ENCODE results near the gene PYY.
"Not testable (repeated sequence)": the region's sequence is repeated elsewhere in the genome, so short reads cannot be mapped to it uniquely, and the experiment has no call there.

Gene PYY

DNA sequence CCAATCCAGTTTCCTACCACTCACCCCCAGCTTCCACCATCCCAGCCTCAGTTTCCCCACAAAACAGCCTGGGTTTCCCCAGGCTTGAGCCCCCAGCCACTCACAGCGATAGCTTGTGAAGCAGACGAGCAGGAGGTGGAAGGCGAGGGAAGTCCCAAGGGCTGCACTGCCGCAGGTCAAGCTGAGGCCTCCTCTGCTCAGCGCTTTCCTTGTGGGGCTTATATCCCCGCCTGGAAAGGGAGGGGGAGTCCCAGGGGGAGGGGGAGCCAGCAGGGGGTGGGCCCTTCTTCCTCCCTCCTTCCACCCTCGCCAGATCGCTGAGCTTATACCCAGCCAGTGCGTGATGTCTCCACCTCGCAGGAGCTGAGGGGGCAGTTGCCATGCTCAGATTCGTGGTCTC is at the start of gene PYY:
Gene PYY (minus strand): TSS at position 195 of the 400 bp plus-strand sequence. CDS start 457 bp downstream, outside the sequence.
- in situ Hi-C loops (cut with MboI; ENCODE audit: low sequenced_read_pairs) = no loop called here

- in situ Hi-C loops (cut with MboI; ENCODE audit: low sequenced_read_pairs) = no loop called here
These were observed 48.6 kb upstream of the PYY start for GRCh38 chr17:44002141-44002848.

DNA sequence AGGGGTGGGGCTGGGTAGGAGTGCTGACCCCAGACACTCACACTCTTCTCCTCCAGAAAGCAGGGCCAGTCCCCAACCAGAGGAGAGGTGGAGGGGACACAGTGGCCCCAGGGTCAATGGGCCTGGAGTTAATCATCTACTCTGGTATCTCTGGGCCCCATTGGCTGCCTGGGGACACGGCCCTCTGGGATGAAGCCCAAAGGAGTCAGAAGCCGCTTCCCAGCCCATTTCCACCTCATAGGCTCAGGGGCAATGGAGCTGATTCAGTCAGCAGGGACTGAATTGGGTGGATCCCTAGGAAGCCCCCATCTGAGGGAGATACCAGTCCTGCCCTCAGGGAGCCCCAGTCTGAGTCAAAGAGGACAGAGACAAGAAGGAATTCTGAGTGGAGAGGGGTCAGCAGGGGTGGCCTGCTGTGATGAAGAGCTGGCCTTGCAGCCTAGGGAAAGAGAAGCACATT is 47.8 kb upstream of the PYY start:
- in situ Hi-C loops (cut with MboI; ENCODE audit: low sequenced_read_pairs) = no loop called here

- in situ Hi-C loops (cut with MboI; ENCODE audit: low sequenced_read_pairs) = no loop called here
These were observed 47.2 kb upstream of the PYY start for GRCh38 chr17:44000871-44001460.

- in situ Hi-C loops (cut with MboI; ENCODE audit: low sequenced_read_pairs) = no loop called here
These were observed 46.6 kb upstream of the PYY start for GRCh38 chr17:44000141-44000860.

GRCh38 chr17:43999024-43999423 is 45.3 kb upstream of the PYY start:
- in situ Hi-C loops (cut with MboI; ENCODE audit: low sequenced_read_pairs) = no loop called here

DNA sequence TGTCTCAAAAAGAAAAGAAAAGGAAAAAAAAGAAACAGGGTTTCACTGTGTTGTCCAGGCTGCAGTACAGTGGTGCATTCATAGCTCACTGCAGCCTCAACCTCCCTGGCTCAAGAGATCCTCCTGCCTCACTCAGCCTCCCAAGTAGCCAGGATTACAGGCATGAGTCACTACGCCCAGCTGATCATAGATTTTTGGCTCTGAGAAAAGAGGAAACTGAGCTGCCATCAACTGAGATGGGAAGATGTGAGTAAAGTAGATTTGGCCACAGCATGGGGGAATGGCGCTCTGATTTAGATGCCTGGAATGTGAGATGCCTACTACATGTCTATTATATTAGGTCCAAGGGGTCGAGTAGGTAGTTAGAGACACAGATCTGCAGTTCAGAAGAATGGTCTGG is 44.8 kb upstream of the PYY start:
- in situ Hi-C loops (cut with MboI; ENCODE audit: low sequenced_read_pairs) = no loop called here

- in situ Hi-C loops (cut with MboI; ENCODE audit: low sequenced_read_pairs) = not testable (repeated sequence)
These were observed 43.4 kb upstream of the PYY start for GRCh38 chr17:43997180-43997579.

DNA sequence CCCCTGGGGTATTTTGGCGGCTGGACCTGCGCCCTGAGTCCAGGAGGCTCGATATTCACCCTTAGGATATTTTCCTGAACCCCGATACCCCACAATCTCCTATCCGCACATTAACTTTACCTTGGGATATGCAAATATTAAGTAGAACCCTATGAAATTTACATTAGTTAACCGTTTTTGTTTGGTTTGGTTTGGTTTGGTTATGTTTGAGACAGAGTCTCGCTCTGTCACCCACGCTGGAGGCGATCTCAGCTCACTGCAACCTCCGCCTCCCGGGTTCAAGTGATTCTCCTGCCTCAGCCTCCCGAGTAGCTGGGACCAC is 41.4 kb upstream of the PYY start:
- in situ Hi-C loops (cut with MboI; ENCODE audit: low sequenced_read_pairs) = no loop called here

- in situ Hi-C loops (cut with MboI; ENCODE audit: low sequenced_read_pairs) = no loop called here
These were observed 40.8 kb upstream of the PYY start for GRCh38 chr17:43994272-43995149.

GRCh38 chr17:43992641-43993040 is 38.9 kb upstream of the PYY start:
- in situ Hi-C loops (cut with MboI; ENCODE audit: low sequenced_read_pairs) = no loop called here

DNA sequence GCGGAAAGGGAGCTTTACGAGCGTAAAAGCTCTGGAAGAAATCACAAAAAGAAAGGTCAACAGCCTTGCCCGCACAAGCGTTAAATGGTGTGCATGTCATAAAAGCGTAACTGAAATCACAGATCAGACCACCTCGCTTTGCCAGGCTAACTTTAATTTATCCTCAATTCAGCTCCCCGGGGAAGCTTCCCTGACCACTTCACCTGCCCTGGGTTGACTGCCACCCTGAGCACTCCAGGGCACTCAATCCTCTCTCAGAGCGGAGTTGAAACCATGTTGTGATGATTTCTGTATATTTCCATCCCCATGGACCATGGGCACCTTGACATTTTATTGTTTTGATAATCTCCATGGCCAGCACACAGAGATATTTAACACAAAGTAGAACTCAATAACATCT is 34.6 kb upstream of the PYY start:
- in situ Hi-C loops (cut with MboI; ENCODE audit: low sequenced_read_pairs) = no loop called here

GRCh38 chr17:43987131-43988021 is 33.6 kb upstream of the PYY start:
- in situ Hi-C loops (cut with MboI; ENCODE audit: low sequenced_read_pairs) = no loop called here

GRCh38 chr17:43986225-43986981 is 32.7 kb upstream of the PYY start:
- in situ Hi-C loops (cut with MboI; ENCODE audit: low sequenced_read_pairs) = no loop called here

DNA sequence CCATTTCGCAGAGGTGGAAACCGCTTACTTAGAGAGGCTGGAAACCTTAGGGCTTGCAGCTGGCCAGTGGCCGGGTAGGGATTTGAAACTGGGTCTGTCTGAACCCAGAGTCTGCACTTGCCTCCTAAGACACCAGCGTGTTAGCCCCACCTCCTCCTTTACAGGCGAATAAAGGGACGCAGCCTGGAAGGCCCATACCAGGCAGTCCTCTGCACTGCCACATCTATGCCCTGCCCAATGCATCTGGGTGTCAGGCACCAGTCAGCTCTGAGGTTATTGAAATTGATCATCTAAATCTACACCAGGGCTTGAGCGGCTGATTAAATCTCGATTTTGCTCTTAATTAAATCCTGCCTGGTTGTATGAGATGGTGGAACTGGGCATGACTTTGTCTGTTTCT is 30.8 kb upstream of the PYY start:
- in situ Hi-C loops (cut with MboI; ENCODE audit: low sequenced_read_pairs) = no loop called here

GRCh38 chr17:43983515-43984411 is 30.0 kb upstream of the PYY start:
- in situ Hi-C loops (cut with MboI; ENCODE audit: low sequenced_read_pairs) = no loop called here

- in situ Hi-C loops (cut with MboI; ENCODE audit: low sequenced_read_pairs) = no loop called here
These were observed 29.4 kb upstream of the PYY start for GRCh38 chr17:43983196-43983514.

GRCh38 chr17:43982171-43982570 is 28.4 kb upstream of the PYY start:
- in situ Hi-C loops (cut with MboI; ENCODE audit: low sequenced_read_pairs) = no loop called here

GRCh38 chr17:43979671-43980070 is 25.9 kb upstream of the PYY start:
- in situ Hi-C loops (cut with MboI; ENCODE audit: low sequenced_read_pairs) = no loop called here
